NK-92 treated with Interleukin-12 subunit alpha and Interleukin-12 subunit beta, amount 100 ng/mL, for 24 hours (cell line): ENCODE data around the gene GLUD1.
"Not testable (repeated sequence)": the region's sequence is repeated elsewhere in the genome, so short reads cannot be mapped to it uniquely, and the experiment has no call there.

ENCODE experiments used
- DNase-seq: peaks from one replicate; lab custom pipeline; 2025; lab: John Stamatoyannopoulos, UW

Gene GLUD1

GRCh38 chr10:87043579-87043978 is 51.1 kb downstream of the GLUD1 start:
- not testable (repeated sequence) for DNase-seq

GRCh38 chr10:87038786-87039185 is 55.9 kb downstream of the GLUD1 start:
- DNase-seq, result no peak

GRCh38 chr10:87038286-87038717 is 56.3 kb downstream of the GLUD1 start:
- no peak for DNase-seq

GRCh38 chr10:87036623-87037022 is 58.0 kb downstream of the GLUD1 start:
- DNase-seq, result no peak

GRCh38 chr10:87030912-87031635 is 63.6 kb downstream of the GLUD1 start:
- DNase-seq, result no peak

- DNase-seq, result not testable (repeated sequence)
These were observed 64.2 kb downstream of the GLUD1 start for GRCh38 chr10:87030419-87030818.

GRCh38 chr10:87026747-87027508 is 67.7 kb downstream of the GLUD1 start:
- not testable (repeated sequence) for DNase-seq

GRCh38 chr10:87025285-87025958 is 69.2 kb downstream of the GLUD1 start:
- DNase-seq, result not testable (repeated sequence)

GRCh38 chr10:87020056-87020455 is 74.6 kb downstream of the GLUD1 start, which contains the start of gene FAM25A:
Gene FAM25A (plus strand): TSS chr10:87020294. CDS start chr10:87020325, 31 bp downstream.
- DNase-seq, result not testable (repeated sequence)

GRCh38 chr10:87019504-87019903 is 75.1 kb downstream of the GLUD1 start:
- DNase-seq, result not testable (repeated sequence)

GRCh38 chr10:87019066-87019465 is 75.6 kb downstream of the GLUD1 start:
- not testable (repeated sequence) for DNase-seq

- not testable (repeated sequence) for DNase-seq
These were observed 76.5 kb downstream of the GLUD1 start for GRCh38 chr10:87018127-87018526.

GRCh38 chr10:87014986-87015716 is 79.5 kb downstream of the GLUD1 start:
- DNase-seq, result not testable (repeated sequence)

GRCh38 chr10:87013528-87013927 is 81.1 kb downstream of the GLUD1 start:
- DNase-seq, result not testable (repeated sequence)

- DNase-seq, result not testable (repeated sequence)
These were observed 85.4 kb downstream of the GLUD1 start for GRCh38 chr10:87009134-87009696.

- not testable (repeated sequence) for DNase-seq
These were observed 86.3 kb downstream of the GLUD1 start for GRCh38 chr10:87008303-87008702.

- not testable (repeated sequence) for DNase-seq
These were observed 87.0 kb downstream of the GLUD1 start for GRCh38 chr10:87007674-87008073.

- not testable (repeated sequence) for DNase-seq
These were observed 87.5 kb downstream of the GLUD1 start for GRCh38 chr10:87007124-87007523.

GRCh38 chr10:87000491-87000890 is 94.2 kb downstream of the GLUD1 start:
- DNase-seq, result no peak
